ENCODE data around the gene RHOBTB1.

GRCh38 chr10:60908896-60909295 lies 35.1 kb downstream of the RHOBTB1 start:
- TF ChIP-seq CTCF (IDR thresholded peaks at IDR 0.05) (no peak), EZH2 (IDR thresholded peaks at IDR 0.05) (no peak), EZH2phosphoT487 (IDR thresholded peaks at IDR 0.05) (no peak)
